ENCODE results near the gene SMC5. TPM values are rescaled to one million over a fixed set of nuclear protein-coding genes. Genes with fewer than 3 reads are reported as not detected.

Gene SMC5
- total and polyA plus RNA-seq, 4 donors = 5.6 to 70.8 (median 10.3) TPM

DNA sequence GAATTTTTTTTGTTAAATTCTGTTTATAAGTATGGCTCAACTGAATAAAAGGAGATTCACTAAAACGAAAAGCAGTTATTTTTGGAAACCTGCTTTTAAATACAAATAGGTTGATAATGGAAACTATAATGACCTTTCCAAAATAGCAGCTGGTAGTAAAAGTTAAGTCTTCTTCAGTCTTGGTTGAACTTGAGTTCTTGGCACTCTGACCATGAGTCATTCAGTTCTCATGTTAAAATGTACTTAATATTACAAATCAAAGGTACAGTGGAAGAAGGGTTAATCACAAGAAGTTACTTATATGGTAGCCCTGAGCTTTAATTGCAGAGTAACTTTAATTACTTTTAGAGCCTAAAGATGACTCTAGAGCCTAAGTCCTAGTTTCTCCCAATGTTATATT, 93.6 kb downstream of the SMC5 start:
- Histone ChIP-seq H3K27ac (ENCODE audit: low read depth in 1 of 2, low read length in 2 of 2) (no peak overlapping the region), H3K27me3 (ENCODE audit: control insufficient read depth in 4 of 4, insufficient read depth in 4 of 4, low read length in 3 of 4) (no peaks in the 10 kb centered on the region), H3K36me3 (ENCODE audit: control insufficient read depth in 4 of 4, insufficient read depth in 3 of 4, low read depth in 1 of 4, low read length in 3 of 4) (peaks cover 0 to 13% (median 7%) of the 10 kb centered on the region in 4 donors), H3K4me1 (ENCODE audit: control insufficient read depth in 4 of 4, insufficient read depth in 4 of 4, low read length in 3 of 4) (no peaks in the 10 kb centered on the region), H3K9me3 (ENCODE audit: control insufficient read depth in 4 of 4, low read length in 3 of 4) (no peaks in the 10 kb centered on the region), H3K9ac (ENCODE audit: low read depth in 1 of 2, low read length in 2 of 2) (no peak overlapping the region), H3K4me3 (ENCODE audit: low read depth in 1 of 3, low read length in 3 of 3) (no peak overlapping the region)
- no peak for DNase-seq (ENCODE audit: low spot score)
- WGBS = 76% methylated on average over 1 of the region's 1 CpG
- no peak for TF ChIP-seq TAF1 (conservative IDR thresholded peaks at IDR 0.05)
- no peak for TF ChIP-seq ATF3 (IDR thresholded peaks at IDR 0.05)
- TF ChIP-seq, protein P1, sequence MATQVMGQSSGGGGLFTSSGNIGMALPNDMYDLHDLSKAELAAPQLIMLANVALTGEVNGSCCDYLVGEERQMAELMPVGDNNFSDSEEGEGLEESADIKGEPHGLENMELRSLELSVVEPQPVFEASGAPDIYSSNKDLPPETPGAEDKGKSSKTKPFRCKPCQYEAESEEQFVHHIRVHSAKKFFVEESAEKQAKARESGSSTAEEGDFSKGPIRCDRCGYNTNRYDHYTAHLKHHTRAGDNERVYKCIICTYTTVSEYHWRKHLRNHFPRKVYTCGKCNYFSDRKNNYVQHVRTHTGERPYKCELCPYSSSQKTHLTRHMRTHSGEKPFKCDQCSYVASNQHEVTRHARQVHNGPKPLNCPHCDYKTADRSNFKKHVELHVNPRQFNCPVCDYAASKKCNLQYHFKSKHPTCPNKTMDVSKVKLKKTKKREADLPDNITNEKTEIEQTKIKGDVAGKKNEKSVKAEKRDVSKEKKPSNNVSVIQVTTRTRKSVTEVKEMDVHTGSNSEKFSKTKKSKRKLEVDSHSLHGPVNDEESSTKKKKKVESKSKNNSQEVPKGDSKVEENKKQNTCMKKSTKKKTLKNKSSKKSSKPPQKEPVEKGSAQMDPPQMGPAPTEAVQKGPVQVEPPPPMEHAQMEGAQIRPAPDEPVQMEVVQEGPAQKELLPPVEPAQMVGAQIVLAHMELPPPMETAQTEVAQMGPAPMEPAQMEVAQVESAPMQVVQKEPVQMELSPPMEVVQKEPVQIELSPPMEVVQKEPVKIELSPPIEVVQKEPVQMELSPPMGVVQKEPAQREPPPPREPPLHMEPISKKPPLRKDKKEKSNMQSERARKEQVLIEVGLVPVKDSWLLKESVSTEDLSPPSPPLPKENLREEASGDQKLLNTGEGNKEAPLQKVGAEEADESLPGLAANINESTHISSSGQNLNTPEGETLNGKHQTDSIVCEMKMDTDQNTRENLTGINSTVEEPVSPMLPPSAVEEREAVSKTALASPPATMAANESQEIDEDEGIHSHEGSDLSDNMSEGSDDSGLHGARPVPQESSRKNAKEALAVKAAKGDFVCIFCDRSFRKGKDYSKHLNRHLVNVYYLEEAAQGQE (IDR thresholded peaks at IDR 0.05) = no peak
- TF ChIP-seq ZBTB33 (IDR thresholded peaks at IDR 0.05) = no peak

GRCh38 chr9:70352802-70353201, 94.0 kb downstream of the SMC5 start:
- Histone ChIP-seq H3K27me3 (ENCODE audit: control insufficient read depth in 4 of 4, insufficient read depth in 4 of 4, low read length in 3 of 4) (no peaks in the 10 kb centered on the region), H3K9ac (ENCODE audit: low read depth in 1 of 2, low read length in 2 of 2) (no peak overlapping the region), H3K36me3 (ENCODE audit: control insufficient read depth in 4 of 4, insufficient read depth in 3 of 4, low read depth in 1 of 4, low read length in 3 of 4) (peaks cover 0 to 16% (median 7%) of the 10 kb centered on the region in 4 donors), H3K9me3 (ENCODE audit: control insufficient read depth in 4 of 4, low read length in 3 of 4) (no peaks in the 10 kb centered on the region), H3K27ac (ENCODE audit: low read depth in 1 of 2, low read length in 2 of 2) (no peak overlapping the region), H3K4me1 (ENCODE audit: control insufficient read depth in 4 of 4, insufficient read depth in 4 of 4, low read length in 3 of 4) (no peaks in the 10 kb centered on the region), H3K4me3 (ENCODE audit: low read depth in 1 of 3, low read length in 3 of 3) (no peak overlapping the region)
- no peak for DNase-seq (ENCODE audit: low spot score)
- TF ChIP-seq CTCF (IDR thresholded peaks at IDR 0.05; ENCODE audit: low read depth, low read length, missing input control) (peak; percentile 66), RAD21 (IDR thresholded peaks at IDR 0.05) (peak; percentile 84 to 85), NR2F2 (IDR thresholded peaks at IDR 0.05) (no peak), JUND (IDR thresholded peaks at IDR 0.05) (no peak), FOXA1 (IDR thresholded peaks at IDR 0.05) (no peak)

DNA sequence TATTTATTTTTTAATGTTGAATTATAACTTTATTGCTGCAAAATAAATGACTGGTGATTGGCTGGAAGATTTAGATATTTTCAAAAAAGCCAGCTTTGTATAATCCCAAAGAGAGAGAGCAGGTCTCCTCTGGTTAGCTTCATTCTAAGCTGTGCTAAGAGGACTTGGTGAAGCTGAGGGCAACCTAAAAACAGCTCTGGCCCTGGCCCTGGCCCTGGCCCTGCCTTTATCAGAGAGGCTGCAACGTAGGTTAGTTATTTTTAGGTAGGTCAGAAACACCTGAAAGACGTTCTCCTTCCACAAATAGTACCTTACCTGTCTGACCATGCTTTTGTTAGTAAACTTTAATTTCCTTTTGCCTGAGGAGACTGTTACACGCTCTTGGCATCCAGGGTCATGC, 97.0 kb downstream of the SMC5 start:
- no peak overlapping the region for H3K27ac ChIP-seq (ENCODE audit: low read depth in 1 of 2, low read length in 2 of 2)
- no peaks in the 10 kb centered on the region for H3K27me3 ChIP-seq (ENCODE audit: control insufficient read depth in 4 of 4, insufficient read depth in 4 of 4, low read length in 3 of 4)
- no peak overlapping the region for H3K4me3 ChIP-seq (ENCODE audit: low read depth in 1 of 3, low read length in 3 of 3)
- whole genome bisulfite sequencing = 88% methylated on average over 3 of the region's 3 CpGs
- no peak overlapping the region for H3K9ac ChIP-seq (ENCODE audit: low read depth in 1 of 2, low read length in 2 of 2)
- DNase-seq (ENCODE audit: low spot score) = no peak
- peaks cover 0 to 6% (median under 1%) of the 10 kb centered on the region in 4 donors for H3K36me3 ChIP-seq (ENCODE audit: control insufficient read depth in 4 of 4, insufficient read depth in 3 of 4, low read depth in 1 of 4, low read length in 3 of 4)
- no peaks in the 10 kb centered on the region for H3K9me3 ChIP-seq (ENCODE audit: control insufficient read depth in 4 of 4, low read length in 3 of 4)
- no peaks in the 10 kb centered on the region for H3K4me1 ChIP-seq (ENCODE audit: control insufficient read depth in 4 of 4, insufficient read depth in 4 of 4, low read length in 3 of 4)
- no peak for TF ChIP-seq JUND (IDR thresholded peaks at IDR 0.05)
- TF ChIP-seq RAD21 (IDR thresholded peaks at IDR 0.05) = no peak
- TF ChIP-seq HNF4G (IDR thresholded peaks at IDR 0.05) = no peak
- no peak for TF ChIP-seq ZBTB33 (IDR thresholded peaks at IDR 0.05)
- TF ChIP-seq TAF1 (conservative IDR thresholded peaks at IDR 0.05) = no peak
- no peak for TF ChIP-seq MAX (IDR thresholded peaks at IDR 0.05)
- TF ChIP-seq EGR1 (IDR thresholded peaks at IDR 0.05; ENCODE audit: low read depth in 2 of 2) = no peak
- no peak for TF ChIP-seq CTCF (IDR thresholded peaks at IDR 0.05; ENCODE audit: low read depth, low read length, missing input control)

Data from liver (tissue), 9 donors.